HG03342 (cell line): ENCODE results near the gene ITCH.
A peak's percentile ranks its signal among the peaks of the same experiment; 100 is the strongest.
"Not testable (repeated sequence)": the region's sequence is repeated elsewhere in the genome, so short reads cannot be mapped to it uniquely, and the experiment has no call there.

ENCODE experiments used
- ATAC-seq: cut with Tn5 transposase; IDR thresholded peaks from one replicate; pipeline ENCODE4 v1.9.1; 2021; ENCODE audit warnings: mild to moderate bottlenecking, moderate library complexity; ENCODE audit not compliant: unreplicated experiment

The ITCH gene

GRCh38 chr20:34497596-34497995, 134.5 kb downstream of the ITCH start:
- not testable (repeated sequence) for ATAC-seq

GRCh38 chr20:34500823-34501222, 137.8 kb downstream of the ITCH start:
- ATAC-seq, result no peak

GRCh38 chr20:34506480-34506879, 143.4 kb downstream of the ITCH start:
- ATAC-seq, result no peak

GRCh38 chr20:34507702-34508413, 144.8 kb downstream of the ITCH start:
- no peak for ATAC-seq

- no peak for ATAC-seq
Measured at GRCh38 chr20:34510575-34510974, 147.5 kb downstream of the ITCH start.

GRCh38 chr20:34511891-34512265, 148.8 kb downstream of the ITCH start:
- ATAC-seq, result no peak

- no peak for ATAC-seq
Measured at GRCh38 chr20:34512266-34512954, 149.3 kb downstream of the ITCH start.

- no peak for ATAC-seq
Measured at GRCh38 chr20:34512955-34513419, 149.9 kb downstream of the ITCH start.

- not testable (repeated sequence) for ATAC-seq
Measured at GRCh38 chr20:34514034-34514433, 151.0 kb downstream of the ITCH start.

- ATAC-seq, result no peak
Measured at GRCh38 chr20:34514897-34515483, 151.9 kb downstream of the ITCH start.

GRCh38 chr20:34515484-34516246, 152.6 kb downstream of the ITCH start:
- ATAC-seq, result peak; percentile 49

- ATAC-seq, result peak; percentile 60
Measured at GRCh38 chr20:34516247-34517113, 153.4 kb downstream of the ITCH start, which contains the start of gene DYNLRB1. DYNLRB1 (plus strand) TSS chr20:34516422; CDS start chr20:34516459, 37 bp downstream.

GRCh38 chr20:34517114-34517505, 154.0 kb downstream of the ITCH start:
- no peak for ATAC-seq

- not testable (repeated sequence) for ATAC-seq
Measured at GRCh38 chr20:34518863-34519262, 155.8 kb downstream of the ITCH start.

GRCh38 chr20:34519841-34520240, 156.8 kb downstream of the ITCH start:
- ATAC-seq, result not testable (repeated sequence)

GRCh38 chr20:34522969-34523871, 160.1 kb downstream of the ITCH start:
- ATAC-seq, result no peak

- no peak for ATAC-seq
Measured at GRCh38 chr20:34524426-34524825, 161.4 kb downstream of the ITCH start.

GRCh38 chr20:34525342-34525708, 162.3 kb downstream of the ITCH start:
- no peak for ATAC-seq

GRCh38 chr20:34525709-34526416, 162.8 kb downstream of the ITCH start:
- no peak for ATAC-seq
